ENCODE data around the gene SAXO1. TPM values are rescaled to one million over a fixed set of nuclear protein-coding genes. Genes with fewer than 3 reads are reported as not detected.
"Not testable (repeated sequence)": the region's sequence is repeated elsewhere in the genome, so short reads cannot be mapped to it uniquely, and the experiment has no call there.

SAXO1 gene
- total RNA-seq, 1 donor from 2014 or later = under 0.01 TPM

- Histone ChIP-seq H3K27me3 (ENCODE audit: control insufficient read depth, insufficient read depth, low read length) (no peaks in the 10 kb centered on the region), H3K36me3 (ENCODE audit: control insufficient read depth, insufficient read depth, low read length) (no peaks in the 10 kb centered on the region), H3K4me3 (ENCODE audit: low read depth, low read length) (no peak overlapping the region)
- no peak for DNase-seq (ENCODE audit: low read depth)
- TF ChIP-seq, protein P1, sequence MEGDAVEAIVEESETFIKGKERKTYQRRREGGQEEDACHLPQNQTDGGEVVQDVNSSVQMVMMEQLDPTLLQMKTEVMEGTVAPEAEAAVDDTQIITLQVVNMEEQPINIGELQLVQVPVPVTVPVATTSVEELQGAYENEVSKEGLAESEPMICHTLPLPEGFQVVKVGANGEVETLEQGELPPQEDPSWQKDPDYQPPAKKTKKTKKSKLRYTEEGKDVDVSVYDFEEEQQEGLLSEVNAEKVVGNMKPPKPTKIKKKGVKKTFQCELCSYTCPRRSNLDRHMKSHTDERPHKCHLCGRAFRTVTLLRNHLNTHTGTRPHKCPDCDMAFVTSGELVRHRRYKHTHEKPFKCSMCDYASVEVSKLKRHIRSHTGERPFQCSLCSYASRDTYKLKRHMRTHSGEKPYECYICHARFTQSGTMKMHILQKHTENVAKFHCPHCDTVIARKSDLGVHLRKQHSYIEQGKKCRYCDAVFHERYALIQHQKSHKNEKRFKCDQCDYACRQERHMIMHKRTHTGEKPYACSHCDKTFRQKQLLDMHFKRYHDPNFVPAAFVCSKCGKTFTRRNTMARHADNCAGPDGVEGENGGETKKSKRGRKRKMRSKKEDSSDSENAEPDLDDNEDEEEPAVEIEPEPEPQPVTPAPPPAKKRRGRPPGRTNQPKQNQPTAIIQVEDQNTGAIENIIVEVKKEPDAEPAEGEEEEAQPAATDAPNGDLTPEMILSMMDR (IDR thresholded peaks at IDR 0.05; ENCODE audit: insufficient read depth, low read length, poor library complexity, severe bottlenecking) = no peak
Observed at GRCh38 chr9:18936094-18936871, 96.7 kb downstream of the SAXO1 start.

DNA sequence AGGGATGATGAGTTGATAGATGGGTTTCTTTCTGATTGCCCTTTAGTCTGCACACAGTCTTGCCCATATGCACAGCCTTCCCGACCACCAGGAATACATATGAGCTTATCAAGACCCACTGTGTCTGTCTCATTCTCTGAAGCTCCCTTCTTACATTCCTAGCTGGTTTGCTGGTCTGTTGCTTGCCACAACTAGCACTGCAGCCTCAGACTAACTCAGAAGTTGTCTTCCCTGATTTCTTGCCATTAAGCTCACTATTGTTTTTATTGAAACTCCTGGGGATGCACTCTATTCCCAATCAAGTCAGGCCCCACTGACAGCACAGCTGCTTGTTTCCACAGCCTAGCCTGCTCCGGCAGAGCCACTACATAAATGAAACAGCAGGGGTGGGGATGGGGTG lies 97.5 kb downstream of the SAXO1 start:
- Histone ChIP-seq H3K36me3 (ENCODE audit: control insufficient read depth, insufficient read depth, low read length) (no peaks in the 10 kb centered on the region), H3K4me3 (ENCODE audit: low read depth, low read length) (no peak overlapping the region), H3K27me3 (ENCODE audit: control insufficient read depth, insufficient read depth, low read length) (no peaks in the 10 kb centered on the region)
- TF ChIP-seq, protein P1 (IDR thresholded peaks at IDR 0.05; ENCODE audit: insufficient read depth, low read length, poor library complexity, severe bottlenecking) = no peak
- DNase-seq (ENCODE audit: low read depth) = no peak

DNA sequence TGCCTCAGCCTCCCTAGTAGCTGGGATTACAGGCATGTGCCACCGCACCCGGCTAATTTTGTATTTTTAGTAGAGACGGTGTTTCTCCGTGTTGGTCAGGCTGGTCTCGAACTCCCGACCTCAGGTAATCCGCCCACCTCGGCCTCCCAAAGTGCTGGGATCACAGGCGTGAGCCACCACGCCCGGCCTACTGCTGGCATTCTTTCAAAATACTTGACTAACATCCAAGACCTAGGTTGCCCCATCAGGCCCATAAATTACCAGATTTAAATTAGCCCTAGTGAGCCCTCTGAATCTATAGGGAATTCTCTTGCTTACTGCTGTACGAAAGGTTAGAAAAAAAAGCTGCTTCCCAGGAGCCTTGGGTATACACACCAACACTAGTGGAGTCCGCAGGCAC lies 102.4 kb downstream of the SAXO1 start:
- not testable (repeated sequence) for DNase-seq (ENCODE audit: low read depth); H3K4me3 ChIP-seq (ENCODE audit: low read depth, low read length); H3K27me3 ChIP-seq (ENCODE audit: control insufficient read depth, insufficient read depth, low read length); H3K36me3 ChIP-seq (ENCODE audit: control insufficient read depth, insufficient read depth, low read length)

DNA sequence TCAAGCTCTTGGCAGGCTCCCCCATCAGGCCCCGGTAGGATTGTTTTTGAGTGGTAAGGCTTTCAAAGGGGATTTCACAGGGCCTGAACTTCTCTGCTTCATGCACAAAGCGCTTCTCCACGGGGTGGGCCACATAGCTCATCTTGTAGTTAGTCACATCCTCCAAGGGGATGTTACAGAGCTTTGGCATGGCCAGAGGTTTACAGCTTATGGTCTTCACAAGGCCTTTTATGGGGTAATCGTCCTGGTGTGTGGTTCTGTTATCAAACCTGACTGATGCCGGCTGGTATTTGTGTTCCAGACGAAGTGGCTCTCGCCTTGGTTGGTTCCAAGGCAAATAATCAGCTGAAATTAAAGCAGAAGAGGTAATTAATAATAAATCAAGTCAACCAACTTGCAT lies 104.3 kb downstream of the SAXO1 start:
- no peak for DNase-seq (ENCODE audit: low read depth)
- Histone ChIP-seq H3K27me3 (ENCODE audit: control insufficient read depth, insufficient read depth, low read length) (no peaks in the 10 kb centered on the region), H3K4me3 (ENCODE audit: low read depth, low read length) (no peak overlapping the region), H3K36me3 (ENCODE audit: control insufficient read depth, insufficient read depth, low read length) (no peaks in the 10 kb centered on the region)
- TF ChIP-seq, protein P1 (IDR thresholded peaks at IDR 0.05; ENCODE audit: insufficient read depth, low read length, poor library complexity, severe bottlenecking) = no peak

- DNase-seq (ENCODE audit: low read depth) = no peak
- no peak overlapping the region for H3K4me3 ChIP-seq (ENCODE audit: low read depth, low read length)
- TF ChIP-seq, protein P1 (IDR thresholded peaks at IDR 0.05; ENCODE audit: insufficient read depth, low read length, poor library complexity, severe bottlenecking) = no peak
- no peaks in the 10 kb centered on the region for H3K36me3 ChIP-seq (ENCODE audit: control insufficient read depth, insufficient read depth, low read length)
- no peaks in the 10 kb centered on the region for H3K27me3 ChIP-seq (ENCODE audit: control insufficient read depth, insufficient read depth, low read length)
Observed at GRCh38 chr9:18926513-18926912, 106.5 kb downstream of the SAXO1 start.

DNA sequence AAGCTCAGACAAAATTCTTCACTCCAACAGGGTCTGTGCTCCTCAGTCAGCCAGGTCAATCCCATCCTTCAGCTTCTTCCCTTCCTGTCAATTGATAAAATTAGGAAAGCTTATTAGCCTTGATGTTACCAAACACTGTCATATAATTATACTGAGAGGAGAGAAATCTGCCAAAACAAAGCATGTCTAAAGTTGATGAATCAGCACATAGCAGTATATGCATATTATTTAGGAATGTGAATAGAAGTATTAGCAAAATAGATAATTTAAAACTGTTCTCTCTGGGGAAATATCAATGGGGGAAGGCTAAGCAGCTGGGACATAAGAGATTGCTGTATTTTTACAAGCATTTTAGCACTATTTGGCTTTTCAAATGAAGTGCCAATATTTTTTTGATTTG lies 107.1 kb downstream of the SAXO1 start:
- Histone ChIP-seq H3K36me3 (ENCODE audit: control insufficient read depth, insufficient read depth, low read length) (no peaks in the 10 kb centered on the region), H3K27me3 (ENCODE audit: control insufficient read depth, insufficient read depth, low read length) (no peaks in the 10 kb centered on the region), H3K4me3 (ENCODE audit: low read depth, low read length) (no peak overlapping the region)
- TF ChIP-seq, protein P1 (IDR thresholded peaks at IDR 0.05; ENCODE audit: insufficient read depth, low read length, poor library complexity, severe bottlenecking) = no peak
- no peak for DNase-seq (ENCODE audit: low read depth)

All from kidney epithelial cell (primary cell).